Sigmoid colon (tissue), 7 donors: ENCODE data around the gene SLC25A36. TPM values are rescaled to one million over a fixed set of nuclear protein-coding genes. Genes with fewer than 3 reads are reported as not detected.

Source experiments
- DNase-seq: peaks from one replicate; pipeline ENCODE4 v3.0.0-alpha.2; 2019
- H3K27ac ChIP-seq, 4 donors: fragments of 200-600 bp; sonication (generic); one replicate each; pipeline ENCODE4 v1.5.1; 2016 to 2019; ENCODE audit warnings: mild to moderate bottlenecking in 1 of 4
- H3K27me3 ChIP-seq, 3 donors: fragments of 200-600 bp; sonication (generic); one replicate each; pipeline ENCODE4 v1.5.1; 2019; ENCODE audit warnings: mild to moderate bottlenecking in 1 of 3
- H3K36me3 ChIP-seq, 4 donors: fragments of 200-600 bp; sonication (generic); one replicate each; pipeline ENCODE4 v1.5.1; 2016 to 2019
- H3K4me1 ChIP-seq, 4 donors: fragments of 200-600 bp; sonication (generic); one replicate each; pipeline ENCODE4 v1.5.1; 2017 to 2019
- H3K4me3 ChIP-seq, 4 donors: fragments of 200-600 bp; sonication (generic); one replicate each; pipeline ENCODE4 v1.5.1; 2017 to 2019; ENCODE audit warnings: mild to moderate bottlenecking in 2 of 4, moderate library complexity in 1 of 4
- H3K9me3 ChIP-seq, 4 donors: fragments of 200-600 bp in 3 of 4; sonication (generic) in 3 of 4; one replicate each; pipeline versions ENCODE4 v1.5.1 to v1.6.1; 2013 to 2019
- EP300 ChIP-seq, 4 donors: sonication (generic); formaldehyde crosslinking; IDR thresholded peaks; one replicate each; pipeline ENCODE4 v1.6.1; 2017; ENCODE audit warnings: antibody characterized with exemption in 4 of 4
- POLR2A ChIP-seq, 2 donors: fragments of 450-650 bp; IDR thresholded peaks; one replicate each; pipeline ENCODE4 v1.6.1; 2016; ENCODE audit warnings: antibody characterized with exemption in 2 of 2, mild to moderate bottlenecking in 2 of 2, moderate library complexity in 2 of 2
- POLR2AphosphoS5 ChIP-seq, 4 donors: sonication (generic); formaldehyde crosslinking; IDR thresholded peaks; one replicate each; pipeline ENCODE4 v1.6.1; 2017; ENCODE audit warnings: antibody characterized with exemption in 4 of 4
- WGBS, 2 donors: extraction: QIAGEN DNeasy Blood & Tissue Kit; methylation state at CpG; one replicate each; pipeline ENCODE4 v1.1.7; 2013; 5-methylcytosine and 5-hydroxymethylcytosine counted together
- intact Hi-C: fragments of 100-400 bp; cut with DNase I; formaldehyde crosslinking; loops from one replicate; pipeline ENCODE4 v1.15.1; 2023
- polyA plus RNA-seq, 3 donors: library from polyadenylated mRNA; stranded (reverse); fragments of 200-250 nt; gene quantifications; one replicate each; pipeline ENCODE4 v1.2.3, GENCODE V29; 2013
- total RNA-seq, 4 donors: library from RNA; depleted of rRNA; stranded (reverse); fragments of >200 nt; gene quantifications; one replicate each; pipeline ENCODE4 v1.1.0, GENCODE V29; 2016
- TF ChIP-seq, protein P1 (sequence below), 4 experiments: fragments of 450-650 bp in 3 of 4; fragments of 200-600 bp in 1 of 4; IDR thresholded peaks; one replicate each; pipeline ENCODE4 v1.5.1; 2016 to 2019; ENCODE audit warnings: antibody characterized with exemption in 4 of 4, mild to moderate bottlenecking in 3 of 4, moderate library complexity in 2 of 4
- donor health status: healthy with polysubstance abuse.
- donor health status: Bipolar disorder and iron deficiency.
- donor health status: healthy.

Gene SLC25A36
- total and polyA plus RNA-seq, 7 donors: 8.8 to 139 (median 67.0) TPM

GRCh38 chr3:140927279-140928069, 14.2 kb upstream of the SLC25A36 start:
- no peaks in the 10 kb centered on the region for H3K9me3 ChIP-seq
- intact Hi-C loops: no loop called here
- no peak overlapping the region for H3K27ac ChIP-seq
- no peaks in the 10 kb centered on the region for H3K4me1 ChIP-seq
- no peaks in the 10 kb centered on the region for H3K36me3 ChIP-seq
- TF ChIP-seq POLR2AphosphoS5 (IDR thresholded peaks at IDR 0.05) (no peak), POLR2A (IDR thresholded peaks at IDR 0.05) (no peak), EP300 (IDR thresholded peaks at IDR 0.05) (no peak)
- TF ChIP-seq, protein P1, sequence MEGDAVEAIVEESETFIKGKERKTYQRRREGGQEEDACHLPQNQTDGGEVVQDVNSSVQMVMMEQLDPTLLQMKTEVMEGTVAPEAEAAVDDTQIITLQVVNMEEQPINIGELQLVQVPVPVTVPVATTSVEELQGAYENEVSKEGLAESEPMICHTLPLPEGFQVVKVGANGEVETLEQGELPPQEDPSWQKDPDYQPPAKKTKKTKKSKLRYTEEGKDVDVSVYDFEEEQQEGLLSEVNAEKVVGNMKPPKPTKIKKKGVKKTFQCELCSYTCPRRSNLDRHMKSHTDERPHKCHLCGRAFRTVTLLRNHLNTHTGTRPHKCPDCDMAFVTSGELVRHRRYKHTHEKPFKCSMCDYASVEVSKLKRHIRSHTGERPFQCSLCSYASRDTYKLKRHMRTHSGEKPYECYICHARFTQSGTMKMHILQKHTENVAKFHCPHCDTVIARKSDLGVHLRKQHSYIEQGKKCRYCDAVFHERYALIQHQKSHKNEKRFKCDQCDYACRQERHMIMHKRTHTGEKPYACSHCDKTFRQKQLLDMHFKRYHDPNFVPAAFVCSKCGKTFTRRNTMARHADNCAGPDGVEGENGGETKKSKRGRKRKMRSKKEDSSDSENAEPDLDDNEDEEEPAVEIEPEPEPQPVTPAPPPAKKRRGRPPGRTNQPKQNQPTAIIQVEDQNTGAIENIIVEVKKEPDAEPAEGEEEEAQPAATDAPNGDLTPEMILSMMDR (IDR thresholded peaks at IDR 0.05): no peak
- no peak overlapping the region for H3K4me3 ChIP-seq
- no peaks in the 10 kb centered on the region for H3K27me3 ChIP-seq
- DNase-seq: no peak
- 62 to 69% methylated on average over 3 of the region's 3 CpGs for WGBS, 2 donors

- Histone ChIP-seq H3K27me3 (no peaks in the 10 kb centered on the region), H3K4me3 (no peak overlapping the region), H3K4me1 (no peaks in the 10 kb centered on the region), H3K36me3 (no peaks in the 10 kb centered on the region), H3K9me3 (no peaks in the 10 kb centered on the region), H3K27ac (no peak overlapping the region)
- TF ChIP-seq EP300 (IDR thresholded peaks at IDR 0.05): no peak
- TF ChIP-seq, protein P1 (IDR thresholded peaks at IDR 0.05): no peak
- WGBS, 2 donors: 87 to 95% methylated on average over 1 of the region's 1 CpG
- DNase-seq: no peak
- intact Hi-C loops: no loop called here
Observed at GRCh38 chr3:140929446-140929845, 12.2 kb upstream of the SLC25A36 start.

DNA sequence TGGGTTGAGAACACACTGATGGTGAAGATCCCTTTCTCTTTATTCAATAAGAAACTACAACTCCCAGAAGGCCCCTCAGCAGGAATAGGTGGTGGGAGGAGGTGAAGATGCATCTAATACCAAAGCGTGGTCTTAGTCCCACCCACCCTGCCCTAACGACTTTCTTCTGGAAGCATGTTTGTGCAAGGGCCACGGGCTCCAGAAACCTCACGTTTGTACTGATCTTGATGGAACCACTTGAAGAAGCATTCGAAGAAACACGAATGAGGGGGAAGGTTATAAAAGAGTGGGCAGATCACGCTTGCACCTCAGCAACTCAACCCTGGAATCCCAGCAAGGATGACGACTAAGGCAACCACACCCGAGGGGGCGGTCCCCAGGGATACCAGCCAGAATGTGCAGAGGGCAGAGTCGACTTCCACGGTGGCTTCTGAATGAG, 10.6 kb upstream of the SLC25A36 start:
- no peaks in the 10 kb centered on the region for H3K9me3 ChIP-seq
- intact Hi-C loops: no loop called here
- no peak overlapping the region for H3K4me3 ChIP-seq
- 23 to 30% methylated on average over 12 of the region's 12 CpGs for WGBS, 2 donors
- DNase-seq: no peak
- H3K36me3 ChIP-seq: no peaks in the 10 kb centered on the region
- TF ChIP-seq, protein P1 (IDR thresholded peaks at IDR 0.05): no peak
- TF ChIP-seq POLR2A (IDR thresholded peaks at IDR 0.05): no peak
- no peak for TF ChIP-seq EP300 (IDR thresholded peaks at IDR 0.05)
- TF ChIP-seq POLR2AphosphoS5 (IDR thresholded peaks at IDR 0.05): no peak
- H3K27me3 ChIP-seq: no peaks in the 10 kb centered on the region
- H3K27ac ChIP-seq: no peak overlapping the region
- H3K4me1 ChIP-seq: no peaks in the 10 kb centered on the region

- no peak overlapping the region for H3K4me3 ChIP-seq
- no peaks in the 10 kb centered on the region for H3K9me3 ChIP-seq
- TF ChIP-seq EP300 (IDR thresholded peaks at IDR 0.05): no peak
- TF ChIP-seq, protein P1 (IDR thresholded peaks at IDR 0.05): no peak
- H3K27ac ChIP-seq: no peak overlapping the region
- no peak for DNase-seq
- intact Hi-C loops: no loop called here
- no peaks in the 10 kb centered on the region for H3K36me3 ChIP-seq
- H3K27me3 ChIP-seq: no peaks in the 10 kb centered on the region
- no peaks in the 10 kb centered on the region for H3K4me1 ChIP-seq
Observed at GRCh38 chr3:140931801-140932200, 9.8 kb upstream of the SLC25A36 start.

- DNase-seq: no peak
- Histone ChIP-seq H3K36me3 (no peaks in the 10 kb centered on the region), H3K9me3 (no peaks in the 10 kb centered on the region), H3K27me3 (no peaks in the 10 kb centered on the region), H3K4me1 (no peaks in the 10 kb centered on the region), H3K27ac (no peak overlapping the region), H3K4me3 (no peak overlapping the region)
- intact Hi-C loops: no loop called here
- TF ChIP-seq, protein P1 (IDR thresholded peaks at IDR 0.05): no peak
- no peak for TF ChIP-seq EP300 (IDR thresholded peaks at IDR 0.05)
- TF ChIP-seq POLR2AphosphoS5 (IDR thresholded peaks at IDR 0.05): no peak
- no peak for TF ChIP-seq POLR2A (IDR thresholded peaks at IDR 0.05)
- WGBS, 2 donors: 87% methylated on average over 7 of the region's 7 CpGs
Observed at GRCh38 chr3:140933109-140933508, 8.5 kb upstream of the SLC25A36 start.
